Measurements from ENCODE around the gene ZNF775. TPM values are rescaled to one million over a fixed set of nuclear protein-coding genes. Genes with fewer than 3 reads are reported as not detected.

Gene ZNF775
- total RNA-seq, 1 experiment from 2014 or later = 3.7 TPM

- no peak overlapping the region for H2AFZ ChIP-seq (ENCODE audit: low read length)
- H3K4me2 ChIP-seq (ENCODE audit: low read length) = no peak overlapping the region
- DNase-seq (no peak), ATAC-seq (no peak)
- H3F3A ChIP-seq (ENCODE audit: low read length, unreplicated experiment) = no peaks in the 10 kb centered on the region
- H3K9me3 ChIP-seq (ENCODE audit: low read length) = no peaks in the 10 kb centered on the region
- no peaks in the 10 kb centered on the region for H3K27me3 ChIP-seq (ENCODE audit: low read length)
- CTCF ChIA-PET = no interaction called here
- H3K9ac ChIP-seq (ENCODE audit: low read length) = no peak overlapping the region
- H3K4me3 ChIP-seq (ENCODE audit: low read length) = no peak overlapping the region
- POLR2A ChIA-PET (ENCODE audit: unreplicated experiment) = no interaction called here
- H3K27ac ChIP-seq (ENCODE audit: low read length) = no peak overlapping the region
- no peaks in the 10 kb centered on the region for H3K4me1 ChIP-seq (ENCODE audit: insufficient read depth, low read length)
- no peaks in the 10 kb centered on the region for H4K20me1 ChIP-seq (ENCODE audit: low read length)
- intact Hi-C loops (cut with micrococcal nuclease) = no loop called here
- no peaks in the 10 kb centered on the region for H3K36me3 ChIP-seq (ENCODE audit: low read depth, low read length)
- no peak for TF ChIP-seq EZH2 (IDR thresholded peaks at IDR 0.05; ENCODE audit: low read length, unreplicated experiment)
- no peak for TF ChIP-seq CTCF (conservative IDR thresholded peaks at IDR 0.05; ENCODE audit: low read depth, low read length)
- no peak for TF ChIP-seq EZH2phosphoT487 (IDR thresholded peaks at IDR 0.05; ENCODE audit: borderline replicate concordance, low read length)
- no peaks in the 10 kb centered on the region for H3K9me2 ChIP-seq (replicated peaks; ENCODE audit: low read length)
- no peaks in the 10 kb centered on the region for H3K79me2 ChIP-seq (ENCODE audit: low read length)
- no TSS peak for BruUV-seq (replicated peaks)
Measured at GRCh38 chr7:150335108-150335773, 43.9 kb upstream of the ZNF775 start.

- Histone ChIP-seq H3K4me1 (ENCODE audit: insufficient read depth, low read length) (no peaks in the 10 kb centered on the region), H2AFZ (ENCODE audit: low read length) (no peak overlapping the region), H4K20me1 (ENCODE audit: low read length) (no peaks in the 10 kb centered on the region), H3K27ac (ENCODE audit: low read length) (no peak overlapping the region), H3K4me2 (ENCODE audit: low read length) (no peak overlapping the region), H3F3A (ENCODE audit: low read length, unreplicated experiment) (no peaks in the 10 kb centered on the region), H3K4me3 (ENCODE audit: low read length) (no peak overlapping the region), H3K79me2 (ENCODE audit: low read length) (no peaks in the 10 kb centered on the region), H3K9ac (ENCODE audit: low read length) (no peak overlapping the region), H3K9me3 (ENCODE audit: low read length) (no peaks in the 10 kb centered on the region), H3K36me3 (ENCODE audit: low read depth, low read length) (no peaks in the 10 kb centered on the region), H3K9me2 (replicated peaks; ENCODE audit: low read length) (no peaks in the 10 kb centered on the region), H3K27me3 (ENCODE audit: low read length) (no peaks in the 10 kb centered on the region)
- BruUV-seq (replicated peaks) = no TSS peak
- TF ChIP-seq CTCF (conservative IDR thresholded peaks at IDR 0.05; ENCODE audit: low read depth, low read length) = no peak
- TF ChIP-seq EZH2phosphoT487 (IDR thresholded peaks at IDR 0.05; ENCODE audit: borderline replicate concordance, low read length) = no peak
- no peak for TF ChIP-seq EZH2 (IDR thresholded peaks at IDR 0.05; ENCODE audit: low read length, unreplicated experiment)
- DNase-seq (no peak), ATAC-seq (no peak)
- intact Hi-C loops (cut with micrococcal nuclease) = no loop called here
- CTCF ChIA-PET = no interaction called here
- POLR2A ChIA-PET (ENCODE audit: unreplicated experiment) = interaction anchor here (0.7 kb wide), 1 partner anchor 352 kb away, joined by 5 read pairs; no protein-coding TSS in a partner anchor
Measured at GRCh38 chr7:150335774-150336112, 43.4 kb upstream of the ZNF775 start.

- CTCF ChIA-PET = no interaction called here
- TF ChIP-seq EZH2 (IDR thresholded peaks at IDR 0.05; ENCODE audit: low read length, unreplicated experiment) = no peak
- no peak for TF ChIP-seq CTCF (conservative IDR thresholded peaks at IDR 0.05; ENCODE audit: low read depth, low read length)
- no peak for TF ChIP-seq EZH2phosphoT487 (IDR thresholded peaks at IDR 0.05; ENCODE audit: borderline replicate concordance, low read length)
- Histone ChIP-seq H3K9ac (ENCODE audit: low read length) (no peak overlapping the region), H3K9me3 (ENCODE audit: low read length) (no peaks in the 10 kb centered on the region), H3K9me2 (replicated peaks; ENCODE audit: low read length) (no peaks in the 10 kb centered on the region), H3K79me2 (ENCODE audit: low read length) (no peaks in the 10 kb centered on the region), H2AFZ (ENCODE audit: low read length) (no peak overlapping the region), H3K4me2 (ENCODE audit: low read length) (no peak overlapping the region), H3K4me3 (ENCODE audit: low read length) (no peak overlapping the region), H3F3A (ENCODE audit: low read length, unreplicated experiment) (no peaks in the 10 kb centered on the region), H3K36me3 (ENCODE audit: low read depth, low read length) (no peaks in the 10 kb centered on the region), H4K20me1 (ENCODE audit: low read length) (no peaks in the 10 kb centered on the region), H3K27ac (ENCODE audit: low read length) (no peak overlapping the region), H3K27me3 (ENCODE audit: low read length) (no peaks in the 10 kb centered on the region), H3K4me1 (ENCODE audit: insufficient read depth, low read length) (no peaks in the 10 kb centered on the region)
- POLR2A ChIA-PET (ENCODE audit: unreplicated experiment) = no interaction called here
- no TSS peak for BruUV-seq (replicated peaks)
- ATAC-seq (no peak), DNase-seq (no peak)
- intact Hi-C loops (cut with micrococcal nuclease) = no loop called here
Measured at GRCh38 chr7:150336746-150337145, 42.4 kb upstream of the ZNF775 start.
